Ishikawa (cell line): ENCODE measurements around the gene CHRNB4.

Experiments
- CREB1 ChIP-seq: IDR thresholded peaks from 2 replicates; pipeline ENCODE4 v1.6.1; 2012; ENCODE audit warnings: low read depth
- FOXM1 ChIP-seq: IDR thresholded peaks from 2 replicates; pipeline ENCODE4 v1.6.1; 2012; ENCODE audit warnings: low read depth, borderline replicate concordance
- TAF1 ChIP-seq: IDR thresholded peaks from 2 replicates; pipeline ENCODE4 v1.6.1; 2012; ENCODE audit warnings: low read depth, mild to moderate bottlenecking
- ZBTB7A ChIP-seq: IDR thresholded peaks from 2 replicates; pipeline ENCODE4 v1.6.1; 2012; ENCODE audit warnings: low read depth

DNA sequence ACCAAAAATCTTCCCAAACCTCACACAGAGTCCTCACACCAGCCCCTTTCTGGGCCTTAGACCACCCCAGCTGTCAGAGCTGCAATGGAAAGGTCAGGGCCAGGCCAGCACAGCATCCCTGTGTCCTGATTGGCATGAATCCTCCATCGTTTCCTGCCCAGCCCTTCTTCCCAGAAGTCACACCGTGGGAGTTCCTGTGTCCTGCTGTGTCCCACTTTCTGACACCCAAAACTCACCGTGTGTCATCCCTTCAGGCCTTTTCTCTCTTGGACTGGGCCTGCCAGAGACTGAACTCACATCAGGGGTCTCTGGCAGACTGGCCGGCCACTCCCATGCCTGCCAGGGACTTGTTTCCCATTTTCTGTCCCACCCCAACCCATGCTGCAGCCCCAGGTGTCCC is 32.5 kb upstream of the CHRNB4 start:
- no peak for TF ChIP-seq CREB1
- TF ChIP-seq ZBTB7A: no peak
- TF ChIP-seq TAF1: no peak
- no peak for TF ChIP-seq FOXM1
